CD1c-positive myeloid dendritic cell (primary cell): Measurements from ENCODE around the gene SSX2B.
"Not testable (repeated sequence)": the region's sequence is repeated elsewhere in the genome, so short reads cannot be mapped to it uniquely, and the experiment has no call there.

ENCODE experiments used
- DNase-seq: peaks from one replicate; pipeline ENCODE4 v3.0.0-alpha.2; 2016; ENCODE audit errors: extremely low spot score

SSX2B gene, protein sequence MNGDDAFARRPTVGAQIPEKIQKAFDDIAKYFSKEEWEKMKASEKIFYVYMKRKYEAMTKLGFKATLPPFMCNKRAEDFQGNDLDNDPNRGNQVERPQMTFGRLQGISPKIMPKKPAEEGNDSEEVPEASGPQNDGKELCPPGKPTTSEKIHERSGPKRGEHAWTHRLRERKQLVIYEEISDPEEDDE

DNA sequence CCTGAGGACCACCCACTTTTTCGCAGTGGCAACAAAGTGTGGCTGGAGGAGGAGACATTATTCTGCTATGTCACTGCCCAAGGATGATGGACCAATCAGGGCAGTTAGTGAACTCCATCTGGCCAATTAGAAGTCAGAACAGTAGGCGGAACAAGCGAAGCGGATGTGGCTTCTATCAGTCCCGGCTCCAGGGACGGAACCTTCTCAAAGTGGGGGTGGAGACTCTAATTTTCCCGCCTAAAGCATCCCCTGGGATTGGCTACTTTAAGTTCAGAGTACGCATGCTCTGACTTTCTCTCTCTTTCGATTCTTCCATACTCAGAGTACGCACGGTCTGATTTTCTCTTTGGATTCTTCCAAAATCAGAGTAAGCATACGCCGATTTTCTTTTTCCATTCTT, at the start of gene SSX2B:
TSS of gene SSX2B (plus strand) at position 301 of the 400 bp plus-strand sequence. CDS start 1,429 bp downstream, outside the sequence.
- DNase-seq = not testable (repeated sequence)

DNA sequence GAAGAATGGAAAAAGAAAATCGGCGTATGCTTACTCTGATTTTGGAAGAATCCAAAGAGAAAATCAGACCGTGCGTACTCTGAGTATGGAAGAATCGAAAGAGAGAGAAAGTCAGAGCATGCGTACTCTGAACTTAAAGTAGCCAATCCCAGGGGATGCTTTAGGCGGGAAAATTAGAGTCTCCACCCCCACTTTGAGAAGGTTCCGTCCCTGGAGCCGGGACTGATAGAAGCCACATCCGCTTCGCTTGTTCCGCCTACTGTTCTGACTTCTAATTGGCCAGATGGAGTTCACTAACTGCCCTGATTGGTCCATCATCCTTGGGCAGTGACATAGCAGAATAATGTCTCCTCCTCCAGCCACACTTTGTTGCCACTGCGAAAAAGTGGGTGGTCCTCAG, 44.0 kb upstream of the SSX2B start, which contains the start of gene SSX2:
TSS of gene SSX2 (minus strand) at position 101 of the 400 bp plus-strand sequence. CDS start 1,429 bp downstream, outside the sequence.
- DNase-seq = not testable (repeated sequence)

DNA sequence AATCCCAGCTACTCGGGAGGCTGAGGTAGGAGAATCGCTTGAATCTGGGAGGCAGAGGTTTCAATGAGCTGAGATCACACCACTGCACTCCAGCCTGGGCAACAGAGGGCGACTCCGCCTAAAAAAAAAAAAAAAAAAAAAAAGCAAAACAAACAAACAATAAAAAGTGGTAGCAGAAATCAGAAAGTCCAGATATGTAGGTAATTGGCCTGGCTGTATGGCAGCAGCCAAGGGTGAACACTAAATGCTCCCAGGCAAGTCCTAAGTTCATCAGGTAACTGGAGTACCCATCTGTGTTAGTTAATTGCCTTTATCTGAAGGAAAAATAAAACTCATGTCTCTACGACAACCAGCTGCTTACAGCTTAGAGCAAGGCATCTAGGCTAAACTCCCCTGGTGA, 14.9 kb downstream of the SSX2B start:
- DNase-seq = not testable (repeated sequence)

DNA sequence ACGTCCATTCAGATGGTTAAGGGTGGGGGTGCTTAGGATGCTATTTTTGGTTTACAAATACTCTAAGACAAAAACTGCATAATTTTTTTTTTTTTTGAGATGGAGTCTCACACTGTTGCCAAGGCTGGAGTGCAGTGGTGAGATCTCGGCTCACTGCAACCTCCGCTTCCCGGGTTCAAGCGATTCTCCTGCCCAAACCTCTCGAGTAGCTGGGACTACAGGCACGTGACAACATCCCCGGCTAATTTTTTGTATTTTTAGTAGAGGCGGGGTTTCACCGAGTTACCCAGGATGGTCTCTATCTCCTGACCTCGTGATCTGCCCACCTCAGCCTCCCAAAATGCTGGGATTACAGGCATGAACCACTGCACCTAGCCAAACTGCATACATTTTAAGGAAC, 22.5 kb downstream of the SSX2B start:
- not testable (repeated sequence) for DNase-seq

DNA sequence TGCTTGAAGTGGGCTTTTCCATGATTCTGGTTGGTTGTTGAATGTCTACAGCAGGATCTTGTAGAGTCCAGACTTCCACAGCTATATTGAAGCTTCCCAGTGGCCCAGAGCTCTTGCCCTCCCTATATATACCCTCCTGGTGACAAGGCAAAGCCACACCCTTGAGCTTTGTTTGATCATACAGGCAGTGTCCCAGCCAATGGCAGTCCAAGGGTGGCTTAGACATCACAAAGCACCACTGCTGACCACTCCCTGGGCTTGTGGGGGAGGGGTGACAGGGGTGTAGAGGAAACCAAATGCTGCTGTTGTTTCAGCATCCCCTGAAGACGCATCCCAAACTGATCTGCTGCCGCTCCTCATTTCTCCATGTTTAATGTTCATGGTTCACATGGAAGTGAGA, 46.3 kb downstream of the SSX2B start, which contains the start of gene SPANXN5:
TSS of gene SPANXN5 (minus strand) at position 101 of the 400 bp plus-strand sequence. CDS start at position 22, 79 bp downstream.
- DNase-seq = not testable (repeated sequence)

DNA sequence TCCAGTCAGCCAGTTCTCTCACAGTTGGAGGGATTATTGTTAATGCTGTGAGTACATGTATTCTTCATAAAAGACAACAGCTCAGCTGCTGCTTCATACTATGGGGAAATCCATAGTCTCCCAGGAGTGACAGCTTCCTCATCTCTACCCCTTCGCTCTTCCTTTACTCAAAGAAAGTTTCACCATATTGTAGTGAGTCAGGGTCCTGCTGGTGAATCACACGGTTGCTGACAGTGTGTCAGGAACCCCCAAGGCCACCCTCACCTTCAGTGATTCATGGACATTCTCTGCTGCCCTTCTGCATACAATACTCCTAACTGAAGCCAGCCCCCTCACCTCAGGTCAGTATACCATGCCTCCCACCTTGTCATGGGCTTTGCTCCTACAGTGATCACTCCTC, 53.8 kb downstream of the SSX2B start:
- not testable (repeated sequence) for DNase-seq
